ENCODE measurements around the gene SNTB2. TPM values are rescaled to one million over a fixed set of nuclear protein-coding genes. Genes with fewer than 3 reads are reported as not detected.
"Not testable (repeated sequence)": the region's sequence is repeated elsewhere in the genome, so short reads cannot be mapped to it uniquely, and the experiment has no call there.

SNTB2 gene
- total RNA-seq, 1 donor from 2014 or later, result 10.4 TPM

- DNase-seq (no peak), ATAC-seq (no peak)
- intact Hi-C loops (cut with micrococcal nuclease), result no loop called here
Observed at GRCh38 chr16:69217433-69217832, 30.5 kb downstream of the SNTB2 start.

DNA sequence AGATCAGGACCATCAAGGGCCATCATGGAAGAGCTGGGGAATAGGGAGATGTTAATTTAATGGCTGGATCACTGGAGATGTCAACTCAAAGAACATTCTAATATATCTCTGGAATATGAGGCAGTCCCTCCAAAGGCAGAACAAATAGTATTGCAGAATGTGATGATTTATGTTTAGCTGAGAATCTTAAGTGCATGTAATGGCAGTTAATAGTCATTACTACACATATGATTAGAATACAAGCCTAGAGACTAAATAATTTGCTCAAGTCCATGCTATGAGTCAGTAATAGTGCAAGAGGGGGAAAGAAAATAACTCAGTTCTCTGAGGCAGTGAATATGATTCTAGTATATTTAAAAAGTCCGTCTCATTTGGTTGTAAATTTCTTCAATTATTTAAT is 32.3 kb downstream of the SNTB2 start:
- ATAC-seq (no peak), DNase-seq (no peak)
- intact Hi-C loops (cut with micrococcal nuclease), result no loop called here

- intact Hi-C loops (cut with micrococcal nuclease), result no loop called here
- ATAC-seq, result no peak
- DNase-seq, result no peak
Observed at GRCh38 chr16:69223882-69224281, 36.9 kb downstream of the SNTB2 start.

DNA sequence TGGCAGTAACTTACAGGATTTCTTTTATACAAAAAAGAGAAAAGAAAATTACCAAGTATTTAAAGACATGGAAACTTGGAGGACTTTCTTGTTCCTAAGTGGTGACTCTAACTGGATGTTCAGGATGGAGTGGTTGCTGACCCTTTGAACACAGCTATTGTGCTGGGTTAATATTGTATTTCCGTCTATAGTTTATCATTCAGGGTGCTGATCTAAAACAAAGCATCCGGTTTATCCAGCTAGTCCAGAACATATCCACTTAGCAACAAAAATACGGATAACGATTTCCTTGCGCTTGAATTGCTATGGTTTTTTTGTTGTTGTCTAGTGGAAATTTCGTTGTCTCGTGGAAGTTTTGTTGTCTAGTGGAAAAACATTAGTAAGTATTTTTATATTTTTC is 38.2 kb downstream of the SNTB2 start:
- ATAC-seq (peak; percentile 43), DNase-seq (no peak)
- intact Hi-C loops (cut with micrococcal nuclease), result no loop called here

GRCh38 chr16:69233124-69233523 is 46.2 kb downstream of the SNTB2 start:
- ATAC-seq, result no peak
- no peak for DNase-seq
- intact Hi-C loops (cut with micrococcal nuclease), result loop anchor here (10.0 kb wide), 1 partner anchor 68 kb away; no protein-coding TSS in a partner anchor

DNA sequence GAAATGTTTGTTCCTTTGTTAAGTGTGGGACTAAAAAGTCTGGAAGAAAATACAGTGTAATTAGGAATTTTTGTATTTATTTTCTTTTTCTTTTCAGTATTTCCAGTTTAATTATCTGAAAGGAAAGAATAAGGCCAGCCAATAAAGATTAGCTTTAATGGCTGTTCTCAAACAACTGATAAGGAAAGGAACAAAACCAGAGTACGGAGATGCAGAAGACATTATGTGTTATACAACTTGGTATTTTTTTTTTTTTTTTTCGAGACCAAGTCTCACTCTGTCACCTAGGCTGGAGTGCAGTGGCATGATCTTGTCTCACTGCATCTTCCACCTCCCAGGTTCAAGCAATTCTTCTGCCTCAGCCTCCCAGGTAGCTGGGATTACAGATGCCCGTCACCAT is 47.5 kb downstream of the SNTB2 start:
- DNase-seq (no peak), ATAC-seq (no peak)
- intact Hi-C loops (cut with micrococcal nuclease), result loop anchor here (10.0 kb wide), 1 partner anchor 70 kb away; no protein-coding TSS in a partner anchor

- intact Hi-C loops (cut with micrococcal nuclease), result loop anchor here (10.0 kb wide), 1 partner anchor 72 kb away; no protein-coding TSS in a partner anchor
- DNase-seq (no peak), ATAC-seq (no peak)
Observed at GRCh38 chr16:69236319-69236718, 49.4 kb downstream of the SNTB2 start.

- no peak for ATAC-seq
- intact Hi-C loops (cut with micrococcal nuclease), result loop anchor here (10.0 kb wide), 1 partner anchor 72 kb away; no protein-coding TSS in a partner anchor
- DNase-seq, result no peak
Observed at GRCh38 chr16:69237296-69237695, 50.3 kb downstream of the SNTB2 start.

DNA sequence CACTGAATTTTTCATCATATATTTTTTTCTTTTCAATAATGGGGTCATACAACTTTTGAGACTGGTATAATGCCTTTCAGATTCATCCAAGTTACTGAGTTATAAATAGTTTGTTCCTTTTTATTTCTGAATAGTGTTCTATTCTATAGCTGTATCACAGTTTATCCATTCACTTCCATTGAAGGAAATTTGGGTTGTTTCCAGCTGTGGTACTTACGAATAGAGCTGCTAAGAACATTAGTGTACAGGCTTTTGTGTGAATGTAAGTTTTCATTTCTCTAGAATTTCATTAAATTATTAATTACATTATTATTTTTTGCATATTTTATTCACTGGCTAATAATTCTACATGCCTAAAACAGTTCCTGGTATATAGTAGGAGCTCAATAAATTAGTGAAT is 52.9 kb downstream of the SNTB2 start:
- intact Hi-C loops (cut with micrococcal nuclease), result loop anchor here (10.0 kb wide), 1 partner anchor 75 kb away; no protein-coding TSS in a partner anchor
- ATAC-seq (no peak), DNase-seq (no peak)

DNA sequence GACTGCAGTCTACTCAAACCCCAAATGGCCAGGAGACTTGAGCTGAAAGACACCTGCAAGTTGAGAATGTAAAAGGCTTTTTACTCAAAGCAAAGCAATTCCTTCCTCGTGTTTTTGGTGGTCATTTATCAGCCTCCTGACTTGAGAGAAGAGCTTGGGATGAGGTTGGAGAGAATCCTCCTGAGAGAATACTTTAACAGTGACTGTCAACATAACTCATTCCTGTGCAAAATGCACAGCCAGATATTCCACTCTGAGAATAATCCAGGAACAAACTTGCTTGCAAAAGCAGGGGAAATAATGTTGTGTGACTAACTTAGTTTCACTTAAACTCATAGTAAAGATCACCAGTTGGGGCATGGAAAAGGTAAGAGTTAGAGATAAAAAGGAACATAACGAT is 53.4 kb downstream of the SNTB2 start:
- ATAC-seq (no peak), DNase-seq (no peak)
- intact Hi-C loops (cut with micrococcal nuclease), result no loop called here

DNA sequence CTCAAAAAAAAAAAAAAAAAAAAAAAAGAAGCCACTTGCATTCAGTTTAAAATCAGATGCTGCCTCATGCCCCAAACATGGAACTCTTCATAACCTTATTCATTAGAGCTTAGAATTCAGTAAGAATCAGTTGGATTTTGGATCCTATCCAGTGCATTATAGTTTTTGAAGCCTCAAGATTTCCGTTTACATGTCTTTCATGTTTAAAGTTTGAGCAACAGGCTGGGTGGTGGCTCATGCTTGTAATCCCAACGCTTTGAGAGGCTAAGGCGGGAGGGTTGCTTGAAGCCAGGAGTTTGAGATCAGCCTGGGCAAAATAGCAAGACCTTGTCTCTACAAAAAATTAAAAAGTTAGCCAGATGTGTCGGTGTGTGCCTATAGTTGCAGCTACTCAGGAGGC is 55.0 kb downstream of the SNTB2 start:
- no peak for DNase-seq
- intact Hi-C loops (cut with micrococcal nuclease), result no loop called here
- ATAC-seq, result no peak

GRCh38 chr16:69243479-69243878 is 56.5 kb downstream of the SNTB2 start:
- DNase-seq (no peak), ATAC-seq (no peak)
- intact Hi-C loops (cut with micrococcal nuclease), result no loop called here

DNA sequence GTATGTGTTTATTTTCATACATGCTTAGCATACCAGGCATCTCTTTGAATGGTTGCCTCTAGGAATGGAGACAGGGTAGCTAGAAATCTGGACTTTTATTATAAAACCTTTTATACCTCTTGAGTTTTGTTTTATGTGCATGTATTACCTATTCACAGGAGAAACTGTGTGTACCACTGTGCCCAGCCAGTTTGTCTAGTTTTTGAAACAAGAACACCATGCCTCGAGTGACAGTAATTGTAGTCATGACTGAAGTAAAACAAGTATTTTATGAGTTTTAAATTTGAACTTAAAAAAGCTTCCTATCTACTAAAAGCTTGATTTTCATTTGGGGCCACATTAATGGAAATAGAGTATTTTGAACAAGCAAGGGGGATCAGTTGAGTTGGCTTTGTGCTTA is 57.4 kb downstream of the SNTB2 start:
- intact Hi-C loops (cut with micrococcal nuclease), result no loop called here
- no peak for ATAC-seq
- no peak for DNase-seq

DNA sequence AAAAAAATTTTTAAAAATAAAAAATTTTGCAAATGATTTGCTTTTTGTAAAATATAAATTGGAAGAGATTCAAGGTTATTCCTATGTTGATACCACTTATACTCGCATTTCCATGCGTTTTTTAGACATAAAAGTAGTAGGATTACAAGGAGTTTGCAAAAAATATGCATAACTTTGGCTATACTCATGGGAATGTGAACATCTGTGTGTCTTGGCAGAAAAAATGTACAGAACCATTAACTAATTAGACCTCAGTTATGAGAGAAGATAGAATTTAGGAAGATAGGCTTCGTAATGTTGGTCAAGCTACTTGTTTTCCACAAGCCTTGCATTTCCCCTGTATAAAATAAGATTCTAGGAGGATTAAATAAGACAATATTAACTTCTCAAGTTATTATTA is 63.1 kb downstream of the SNTB2 start:
- DNase-seq (no peak), ATAC-seq (no peak)
- intact Hi-C loops (cut with micrococcal nuclease), result no loop called here

DNA sequence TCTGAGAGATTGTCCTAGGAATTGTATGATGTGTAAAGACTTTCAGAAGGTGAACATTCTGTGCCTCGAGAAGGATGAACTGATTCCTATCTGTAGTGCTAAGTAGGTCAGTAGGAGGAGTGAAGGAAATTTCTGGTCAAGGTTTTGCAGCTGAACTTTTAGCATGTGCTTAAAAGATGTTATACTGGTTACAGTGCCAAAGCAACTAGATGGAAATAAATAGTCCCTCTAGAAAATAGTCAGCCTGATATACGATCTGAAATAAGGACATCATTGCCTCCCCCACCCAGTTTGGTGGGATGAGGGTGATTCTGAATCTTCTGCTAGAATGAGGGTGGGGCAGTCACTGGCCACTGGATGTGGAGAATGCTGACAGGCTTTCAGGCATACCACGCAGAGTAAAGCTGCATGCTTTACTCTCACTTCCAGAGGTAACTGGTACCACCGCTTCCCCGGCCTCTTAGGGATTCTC is 66.9 kb downstream of the SNTB2 start:
- ATAC-seq (peak; percentile 91), DNase-seq (no peak)
- intact Hi-C loops (cut with micrococcal nuclease), result no loop called here

DNA sequence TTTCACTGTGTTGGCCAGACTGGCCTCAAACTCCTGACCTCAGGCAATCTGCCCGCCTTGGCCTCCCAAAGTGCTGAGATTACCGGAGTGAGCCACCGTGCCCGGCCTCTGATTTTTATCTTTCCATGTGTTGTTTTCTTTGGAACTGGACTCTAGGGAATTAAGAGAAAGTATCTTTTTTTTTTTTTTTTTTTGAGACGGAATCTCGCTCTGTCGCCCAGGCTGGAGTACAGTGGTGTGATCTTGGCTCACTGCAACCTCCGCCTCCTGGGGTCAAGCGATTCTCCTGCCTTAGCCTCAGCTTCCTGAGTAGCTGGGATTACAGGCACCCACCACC is 72.4 kb downstream of the SNTB2 start:
- ATAC-seq; intact Hi-C loops (cut with micrococcal nuclease); DNase-seq: not testable (repeated sequence)

GRCh38 chr16:69260019-69260418 is 73.1 kb downstream of the SNTB2 start:
- no peak for ATAC-seq
- no peak for DNase-seq
- intact Hi-C loops (cut with micrococcal nuclease), result no loop called here

- no peak for DNase-seq
- intact Hi-C loops (cut with micrococcal nuclease), result no loop called here
- no peak for ATAC-seq
Observed at GRCh38 chr16:69260506-69260905, 73.5 kb downstream of the SNTB2 start.

GRCh38 chr16:69266334-69267063 is 79.5 kb downstream of the SNTB2 start:
- DNase-seq, result no peak
- intact Hi-C loops (cut with micrococcal nuclease), result no loop called here
- no peak for ATAC-seq

- no peak for DNase-seq
- no peak for ATAC-seq
- intact Hi-C loops (cut with micrococcal nuclease), result no loop called here
Observed at GRCh38 chr16:69267633-69268032, 80.7 kb downstream of the SNTB2 start.

DNA sequence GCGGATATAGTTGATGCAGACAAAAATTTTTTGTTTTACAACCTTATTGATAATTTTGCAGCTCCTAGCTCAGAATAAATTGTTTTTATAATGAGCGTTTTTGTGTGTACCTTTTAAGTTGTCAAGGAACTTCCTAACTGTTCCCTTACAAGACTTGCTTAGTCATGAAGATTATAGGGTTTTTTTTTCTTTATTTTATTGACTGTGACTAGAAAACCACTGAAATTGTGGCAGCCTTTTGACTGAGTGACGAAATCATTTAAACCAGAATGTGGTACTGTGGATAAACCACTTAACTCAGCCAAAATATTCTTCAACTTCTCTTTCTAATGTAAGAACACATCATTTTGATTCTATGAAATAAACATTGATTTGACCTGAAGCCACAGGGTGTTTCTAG is 83.4 kb downstream of the SNTB2 start:
- no peak for ATAC-seq
- DNase-seq, result no peak
- intact Hi-C loops (cut with micrococcal nuclease), result no loop called here
